Heart left ventricle (tissue), 13 donors: Measurements from ENCODE around the gene CCPG1.

Experiments
- POLR2A ChIP-seq, 2 donors: fragments of 450-650 bp; IDR thresholded peaks; one replicate each; pipeline ENCODE4 v1.6.1; 2017; ENCODE audit warnings: antibody characterized with exemption in 2 of 2, mild to moderate bottlenecking in 2 of 2, moderate library complexity in 2 of 2
- TF ChIP-seq, protein P1 (sequence below), 12 donors: fragments of 200-600 bp; sonication (generic) in 4 of 12; IDR thresholded peaks; one replicate each; pipeline versions ENCODE4 v1.5.0 to v1.8.0; 2018 to 2022; ENCODE audit warnings: antibody characterized with exemption in 12 of 12, mild to moderate bottlenecking in 5 of 12
- donor health status: ischemic (EF 13 %, LVEDD 7.1; RV severe dilation, severe dysfunction).
- donor health status: DM: no; HTN: yes; CAD: no.
- donor health status: DM: no; HTN: no; CAD: no.
- donor health status: ischemic (EF 25% LVEDD 6.9; RV normal size, moderate dysfunction).
- donor health status: ischemic (EF 25% LVEDD 5.7; RV mildly dilated, moderate dysfunction).
- donor health status: ischemic (EF 35%, LVEDD 5.7; RV mildly dilated, moderate dysfunction).
- donor health status: nonischemic (EF 11% LVEDD 7.7; RV severe dilation, severe dysfunction).
- donor health status: DM: yes; HTN: yes; CAD: no.
- donor health status: PGD.
- donor health status: ischemic (EF 29% LVEDD 5.4; RV normal size, mild dysfunction).
- donor health status: nonischemic (EF 23%, LVEDD 6.1; RV moderate dilation, normal function).

DNA sequence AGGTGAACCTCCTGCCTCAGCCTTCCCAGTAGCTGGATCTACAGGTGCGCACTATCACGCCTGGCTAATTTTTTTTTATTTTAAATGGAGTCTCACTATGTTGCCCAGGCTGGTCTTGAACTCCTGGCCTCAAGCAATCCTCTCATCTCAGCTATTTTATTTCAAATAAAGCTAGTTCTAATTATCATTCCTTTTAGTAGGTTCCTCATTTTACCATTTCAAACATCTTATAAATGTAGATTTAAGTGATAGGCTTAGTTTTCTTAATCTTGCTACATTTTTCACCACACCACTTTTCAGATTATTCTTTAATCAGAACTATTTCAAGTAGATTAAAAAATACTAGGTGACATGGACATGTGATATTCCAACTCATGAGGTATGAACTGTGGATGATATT lies 58.9 kb downstream of the CCPG1 start:
- TF ChIP-seq POLR2A (IDR thresholded peaks at IDR 0.05) = no peak
- TF ChIP-seq, protein P1, sequence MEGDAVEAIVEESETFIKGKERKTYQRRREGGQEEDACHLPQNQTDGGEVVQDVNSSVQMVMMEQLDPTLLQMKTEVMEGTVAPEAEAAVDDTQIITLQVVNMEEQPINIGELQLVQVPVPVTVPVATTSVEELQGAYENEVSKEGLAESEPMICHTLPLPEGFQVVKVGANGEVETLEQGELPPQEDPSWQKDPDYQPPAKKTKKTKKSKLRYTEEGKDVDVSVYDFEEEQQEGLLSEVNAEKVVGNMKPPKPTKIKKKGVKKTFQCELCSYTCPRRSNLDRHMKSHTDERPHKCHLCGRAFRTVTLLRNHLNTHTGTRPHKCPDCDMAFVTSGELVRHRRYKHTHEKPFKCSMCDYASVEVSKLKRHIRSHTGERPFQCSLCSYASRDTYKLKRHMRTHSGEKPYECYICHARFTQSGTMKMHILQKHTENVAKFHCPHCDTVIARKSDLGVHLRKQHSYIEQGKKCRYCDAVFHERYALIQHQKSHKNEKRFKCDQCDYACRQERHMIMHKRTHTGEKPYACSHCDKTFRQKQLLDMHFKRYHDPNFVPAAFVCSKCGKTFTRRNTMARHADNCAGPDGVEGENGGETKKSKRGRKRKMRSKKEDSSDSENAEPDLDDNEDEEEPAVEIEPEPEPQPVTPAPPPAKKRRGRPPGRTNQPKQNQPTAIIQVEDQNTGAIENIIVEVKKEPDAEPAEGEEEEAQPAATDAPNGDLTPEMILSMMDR (IDR thresholded peaks at IDR 0.05) = no peak
